Suprapubic skin (tissue), 4 donors: ENCODE data around the gene FOXJ3.

Experiments
- POLR2A ChIP-seq, 2 donors: fragments of 450-650 bp; IDR thresholded peaks; one replicate each; pipeline ENCODE4 v1.6.1; 2017; ENCODE audit warnings: antibody characterized with exemption in 2 of 2, mild to moderate bottlenecking in 2 of 2, moderate library complexity in 2 of 2
- POLR2AphosphoS5 ChIP-seq, 3 donors: sonication (generic); formaldehyde crosslinking; IDR thresholded peaks; one replicate each; pipeline ENCODE4 v1.6.1; 2017; ENCODE audit warnings: antibody characterized with exemption in 3 of 3
- TF ChIP-seq, protein P1 (sequence below), 2 donors: fragments of 200-600 bp in 1 of 2; fragments of 450-650 bp in 1 of 2; sonication (generic) in 1 of 2; IDR thresholded peaks; one replicate each; pipeline ENCODE4 v1.5.1; 2016 to 2019; ENCODE audit warnings: antibody characterized with exemption in 2 of 2, mild to moderate bottlenecking in 1 of 2, moderate library complexity in 1 of 2

DNA sequence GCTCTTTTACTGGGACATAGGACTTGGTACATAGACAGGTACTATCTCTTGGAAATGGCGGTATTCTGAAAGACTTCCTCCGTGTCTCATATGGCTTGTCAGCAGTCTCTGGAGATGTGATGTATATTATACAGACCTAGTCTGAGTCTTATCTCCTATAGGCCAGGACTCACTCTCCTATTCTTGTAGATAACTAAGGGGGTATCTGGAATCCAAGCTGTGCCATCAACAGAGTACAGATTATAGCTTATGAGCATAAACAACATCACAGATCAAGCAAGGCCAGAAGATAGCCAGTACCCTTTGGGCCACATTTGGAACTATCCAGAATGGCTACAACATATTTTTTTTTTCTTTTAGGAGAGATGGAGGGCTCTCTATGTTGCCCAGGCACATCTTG, 29.5 kb upstream of the FOXJ3 start:
- TF ChIP-seq, protein P1, sequence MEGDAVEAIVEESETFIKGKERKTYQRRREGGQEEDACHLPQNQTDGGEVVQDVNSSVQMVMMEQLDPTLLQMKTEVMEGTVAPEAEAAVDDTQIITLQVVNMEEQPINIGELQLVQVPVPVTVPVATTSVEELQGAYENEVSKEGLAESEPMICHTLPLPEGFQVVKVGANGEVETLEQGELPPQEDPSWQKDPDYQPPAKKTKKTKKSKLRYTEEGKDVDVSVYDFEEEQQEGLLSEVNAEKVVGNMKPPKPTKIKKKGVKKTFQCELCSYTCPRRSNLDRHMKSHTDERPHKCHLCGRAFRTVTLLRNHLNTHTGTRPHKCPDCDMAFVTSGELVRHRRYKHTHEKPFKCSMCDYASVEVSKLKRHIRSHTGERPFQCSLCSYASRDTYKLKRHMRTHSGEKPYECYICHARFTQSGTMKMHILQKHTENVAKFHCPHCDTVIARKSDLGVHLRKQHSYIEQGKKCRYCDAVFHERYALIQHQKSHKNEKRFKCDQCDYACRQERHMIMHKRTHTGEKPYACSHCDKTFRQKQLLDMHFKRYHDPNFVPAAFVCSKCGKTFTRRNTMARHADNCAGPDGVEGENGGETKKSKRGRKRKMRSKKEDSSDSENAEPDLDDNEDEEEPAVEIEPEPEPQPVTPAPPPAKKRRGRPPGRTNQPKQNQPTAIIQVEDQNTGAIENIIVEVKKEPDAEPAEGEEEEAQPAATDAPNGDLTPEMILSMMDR (IDR thresholded peaks at IDR 0.05) = no peak
- TF ChIP-seq POLR2A (IDR thresholded peaks at IDR 0.05) (no peak), POLR2AphosphoS5 (IDR thresholded peaks at IDR 0.05) (no peak)
